GM21381 (cell line): ENCODE measurements around the gene IL22RA2.
"Not testable (repeated sequence)": the region's sequence is repeated elsewhere in the genome, so short reads cannot be mapped to it uniquely, and the experiment has no call there.

Experiments used
- ATAC-seq: cut with Tn5 transposase; IDR thresholded peaks from one replicate; pipeline ENCODE4 v1.9.1; 2021; ENCODE audit warnings: mild to moderate bottlenecking, moderate library complexity; ENCODE audit not compliant: unreplicated experiment

IL22RA2 gene

GRCh38 chr6:137173501-137173900, at the start of gene IL22RA2:
Gene IL22RA2, minus strand, starts transcription at chr6:137173644. Its CDS starts 11,895 bp downstream, at chr6:137161749.
- no peak for ATAC-seq

- ATAC-seq, result no peak
These were observed 48.9 kb upstream of the IL22RA2 start for GRCh38 chr6:137222381-137222780.

GRCh38 chr6:137219664-137220252, 46.3 kb upstream of the IL22RA2 start:
- ATAC-seq, result peak; percentile 8

- peak; percentile 95 for ATAC-seq
These were observed 45.6 kb upstream of the IL22RA2 start, which contains the start of gene IFNGR1 for GRCh38 chr6:137218917-137219663. Gene IFNGR1, minus strand, starts transcription at chr6:137219385. Its CDS starts 58 bp downstream, at chr6:137219327.

GRCh38 chr6:137218473-137218916, 45.1 kb upstream of the IL22RA2 start:
- ATAC-seq, result no peak

GRCh38 chr6:137217801-137218472, 44.5 kb upstream of the IL22RA2 start:
- no peak for ATAC-seq

GRCh38 chr6:137216875-137217553, 43.6 kb upstream of the IL22RA2 start:
- ATAC-seq, result no peak

- ATAC-seq, result no peak
These were observed 42.7 kb upstream of the IL22RA2 start for GRCh38 chr6:137216106-137216505.

GRCh38 chr6:137215630-137216029, 42.2 kb upstream of the IL22RA2 start:
- ATAC-seq, result not testable (repeated sequence)

GRCh38 chr6:137214931-137215330, 41.5 kb upstream of the IL22RA2 start:
- no peak for ATAC-seq

- no peak for ATAC-seq
These were observed 40.4 kb upstream of the IL22RA2 start for GRCh38 chr6:137213813-137214212.

- ATAC-seq, result no peak
These were observed 39.9 kb upstream of the IL22RA2 start for GRCh38 chr6:137213331-137213740.

GRCh38 chr6:137211910-137212309, 38.5 kb upstream of the IL22RA2 start:
- no peak for ATAC-seq

GRCh38 chr6:137210903-137211302, 37.5 kb upstream of the IL22RA2 start:
- ATAC-seq, result no peak

GRCh38 chr6:137208279-137208678, 34.8 kb upstream of the IL22RA2 start:
- no peak for ATAC-seq

- not testable (repeated sequence) for ATAC-seq
These were observed 34.0 kb upstream of the IL22RA2 start for GRCh38 chr6:137207457-137207856.

- ATAC-seq, result no peak
These were observed 33.1 kb upstream of the IL22RA2 start for GRCh38 chr6:137206577-137206976.

- no peak for ATAC-seq
These were observed 29.8 kb upstream of the IL22RA2 start for GRCh38 chr6:137203256-137203655.

- no peak for ATAC-seq
These were observed 28.6 kb upstream of the IL22RA2 start for GRCh38 chr6:137202078-137202477.

GRCh38 chr6:137201006-137201405, 27.6 kb upstream of the IL22RA2 start:
- ATAC-seq, result no peak

GRCh38 chr6:137200288-137200687, 26.8 kb upstream of the IL22RA2 start:
- ATAC-seq, result no peak
